ENCODE data around the gene PPP1R12C.
"Not testable (repeated sequence)": the region's sequence is repeated elsewhere in the genome, so short reads cannot be mapped to it uniquely, and the experiment has no call there.

The PPP1R12C gene

GRCh38 chr19:55071129-55071502 is 46.3 kb downstream of the PPP1R12C start:
- DNase-seq (ENCODE audit: low read depth, low spot score): no peak
- no peak overlapping the region for H3K4me3 ChIP-seq (ENCODE audit: insufficient read length, low read depth)
- no peak overlapping the region for H3K9ac ChIP-seq (ENCODE audit: insufficient read length, low read depth)
- H3K4me1 ChIP-seq (ENCODE audit: insufficient read depth, insufficient read length): peaks cover 3% of the 10 kb centered on the region
- H3K27me3 ChIP-seq (ENCODE audit: insufficient read depth, insufficient read length): peaks cover 79% of the 10 kb centered on the region
- H3K9me3 ChIP-seq (ENCODE audit: insufficient read depth, low read length): no peaks in the 10 kb centered on the region
- H3K36me3 ChIP-seq (ENCODE audit: insufficient read depth, insufficient read length, low read length): no peaks in the 10 kb centered on the region
- no peak for TF ChIP-seq YY1 (IDR thresholded peaks at IDR 0.05; ENCODE audit: insufficient read depth, insufficient read length)
- no peak for TF ChIP-seq ZNF274 (IDR thresholded peaks at IDR 0.05; ENCODE audit: low read depth, low read length)
- TF ChIP-seq SUZ12 (IDR thresholded peaks at IDR 0.05; ENCODE audit: extremely low read depth, insufficient read depth, insufficient read length): no peak

- Histone ChIP-seq H3K4me3 (ENCODE audit: insufficient read length, low read depth) (no peak overlapping the region), H3K4me1 (ENCODE audit: insufficient read depth, insufficient read length) (peaks cover 3% of the 10 kb centered on the region), H3K9ac (ENCODE audit: insufficient read length, low read depth) (no peak overlapping the region), H3K27me3 (ENCODE audit: insufficient read depth, insufficient read length) (peaks cover 85% of the 10 kb centered on the region), H3K9me3 (ENCODE audit: insufficient read depth, low read length) (no peaks in the 10 kb centered on the region), H3K36me3 (ENCODE audit: insufficient read depth, insufficient read length, low read length) (no peaks in the 10 kb centered on the region)
- DNase-seq (ENCODE audit: low read depth, low spot score): no peak
- TF ChIP-seq ZNF274 (IDR thresholded peaks at IDR 0.05; ENCODE audit: low read depth, low read length) (no peak), SUZ12 (IDR thresholded peaks at IDR 0.05; ENCODE audit: extremely low read depth, insufficient read depth, insufficient read length) (no peak), YY1 (IDR thresholded peaks at IDR 0.05; ENCODE audit: insufficient read depth, insufficient read length) (no peak)
These were observed 46.8 kb downstream of the PPP1R12C start for GRCh38 chr19:55070466-55071128.

DNA sequence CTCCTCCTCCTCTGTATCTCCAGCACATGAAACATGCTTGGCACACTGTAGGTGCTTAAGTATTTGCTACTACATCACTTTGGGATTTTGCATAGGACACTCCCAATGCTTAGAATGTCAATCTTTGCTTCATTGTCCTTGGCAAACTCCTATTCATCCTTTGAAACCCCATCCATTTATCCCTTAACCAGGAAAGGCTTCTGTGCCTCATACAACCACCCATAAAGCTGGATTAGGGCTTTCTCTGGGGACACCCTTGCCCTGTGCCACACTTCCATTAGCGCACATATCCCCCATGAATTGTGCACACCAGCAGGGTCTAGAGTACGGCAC is 47.6 kb downstream of the PPP1R12C start:
- no peaks in the 10 kb centered on the region for H3K9me3 ChIP-seq (ENCODE audit: insufficient read depth, low read length)
- no peaks in the 10 kb centered on the region for H3K36me3 ChIP-seq (ENCODE audit: insufficient read depth, insufficient read length, low read length)
- TF ChIP-seq SUZ12 (IDR thresholded peaks at IDR 0.05; ENCODE audit: extremely low read depth, insufficient read depth, insufficient read length) (no peak), ZNF274 (IDR thresholded peaks at IDR 0.05; ENCODE audit: low read depth, low read length) (no peak), YY1 (IDR thresholded peaks at IDR 0.05; ENCODE audit: insufficient read depth, insufficient read length) (no peak)
- DNase-seq (ENCODE audit: low read depth, low spot score): no peak
- H3K4me1 ChIP-seq (ENCODE audit: insufficient read depth, insufficient read length): peaks cover 3% of the 10 kb centered on the region
- peaks cover 86% of the 10 kb centered on the region for H3K27me3 ChIP-seq (ENCODE audit: insufficient read depth, insufficient read length)
- no peak overlapping the region for H3K4me3 ChIP-seq (ENCODE audit: insufficient read length, low read depth)
- peak overlapping the region; percentile 70 for H3K9ac ChIP-seq (ENCODE audit: insufficient read length, low read depth)

GRCh38 chr19:55068950-55069864 is 48.2 kb downstream of the PPP1R12C start:
- peaks cover 91% of the 10 kb centered on the region for H3K27me3 ChIP-seq (ENCODE audit: insufficient read depth, insufficient read length)
- peak overlapping the region; percentile 70 for H3K9ac ChIP-seq (ENCODE audit: insufficient read length, low read depth)
- peaks cover 3% of the 10 kb centered on the region for H3K4me1 ChIP-seq (ENCODE audit: insufficient read depth, insufficient read length)
- TF ChIP-seq SUZ12 (IDR thresholded peaks at IDR 0.05; ENCODE audit: extremely low read depth, insufficient read depth, insufficient read length) (no peak), YY1 (IDR thresholded peaks at IDR 0.05; ENCODE audit: insufficient read depth, insufficient read length) (no peak), ZNF274 (IDR thresholded peaks at IDR 0.05; ENCODE audit: low read depth, low read length) (no peak)
- no peaks in the 10 kb centered on the region for H3K9me3 ChIP-seq (ENCODE audit: insufficient read depth, low read length)
- H3K36me3 ChIP-seq (ENCODE audit: insufficient read depth, insufficient read length, low read length): no peaks in the 10 kb centered on the region
- H3K4me3 ChIP-seq (ENCODE audit: insufficient read length, low read depth): peak overlapping the region; percentile 36
- DNase-seq (ENCODE audit: low read depth, low spot score): no peak

GRCh38 chr19:55067869-55068268 is 49.6 kb downstream of the PPP1R12C start:
- no peak overlapping the region for H3K9ac ChIP-seq (ENCODE audit: insufficient read length, low read depth)
- no peak for DNase-seq (ENCODE audit: low read depth, low spot score)
- TF ChIP-seq YY1 (IDR thresholded peaks at IDR 0.05; ENCODE audit: insufficient read depth, insufficient read length): no peak
- no peak for TF ChIP-seq SUZ12 (IDR thresholded peaks at IDR 0.05; ENCODE audit: extremely low read depth, insufficient read depth, insufficient read length)
- TF ChIP-seq ZNF274 (IDR thresholded peaks at IDR 0.05; ENCODE audit: low read depth, low read length): no peak
- no peaks in the 10 kb centered on the region for H3K9me3 ChIP-seq (ENCODE audit: insufficient read depth, low read length)
- no peaks in the 10 kb centered on the region for H3K36me3 ChIP-seq (ENCODE audit: insufficient read depth, insufficient read length, low read length)
- peaks cover 86% of the 10 kb centered on the region for H3K27me3 ChIP-seq (ENCODE audit: insufficient read depth, insufficient read length)
- H3K4me1 ChIP-seq (ENCODE audit: insufficient read depth, insufficient read length): peaks cover 3% of the 10 kb centered on the region
- H3K4me3 ChIP-seq (ENCODE audit: insufficient read length, low read depth): no peak overlapping the region

- Histone ChIP-seq H3K4me1 (ENCODE audit: insufficient read depth, insufficient read length) (peaks cover 4% of the 10 kb centered on the region), H3K4me3 (ENCODE audit: insufficient read length, low read depth) (no peak overlapping the region), H3K9ac (ENCODE audit: insufficient read length, low read depth) (no peak overlapping the region), H3K27me3 (ENCODE audit: insufficient read depth, insufficient read length) (peaks cover 72% of the 10 kb centered on the region), H3K36me3 (ENCODE audit: insufficient read depth, insufficient read length, low read length) (no peaks in the 10 kb centered on the region), H3K9me3 (ENCODE audit: insufficient read depth, low read length) (no peaks in the 10 kb centered on the region)
- TF ChIP-seq ZNF274 (IDR thresholded peaks at IDR 0.05; ENCODE audit: low read depth, low read length) (no peak), SUZ12 (IDR thresholded peaks at IDR 0.05; ENCODE audit: extremely low read depth, insufficient read depth, insufficient read length) (no peak), YY1 (IDR thresholded peaks at IDR 0.05; ENCODE audit: insufficient read depth, insufficient read length) (no peak)
- no peak for DNase-seq (ENCODE audit: low read depth, low spot score)
These were observed 51.2 kb downstream of the PPP1R12C start for GRCh38 chr19:55066107-55066709.

DNA sequence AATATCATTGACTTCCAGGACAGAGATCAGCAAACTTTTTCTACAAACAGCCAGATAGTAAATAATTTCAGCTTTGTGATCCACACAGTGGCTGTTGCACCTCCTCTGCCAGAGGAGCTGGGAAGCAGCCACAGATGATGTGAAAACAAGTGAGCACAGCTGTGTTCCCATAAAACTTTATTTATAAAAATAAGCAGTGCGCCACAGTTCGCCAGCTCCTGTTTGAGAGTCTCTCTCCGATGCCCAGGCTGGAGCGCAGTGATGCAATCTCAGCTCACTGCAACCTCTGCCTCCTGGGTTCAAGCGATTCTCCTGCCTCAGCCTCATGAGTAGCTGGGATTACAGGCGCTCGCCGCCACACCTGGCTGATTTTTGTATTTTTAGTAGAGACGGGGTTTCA is 51.9 kb downstream of the PPP1R12C start:
- not testable (repeated sequence) for H3K9ac ChIP-seq (ENCODE audit: insufficient read length, low read depth); H3K9me3 ChIP-seq (ENCODE audit: insufficient read depth, low read length); H3K36me3 ChIP-seq (ENCODE audit: insufficient read depth, insufficient read length, low read length); H3K4me3 ChIP-seq (ENCODE audit: insufficient read length, low read depth); H3K4me1 ChIP-seq (ENCODE audit: insufficient read depth, insufficient read length); DNase-seq (ENCODE audit: low read depth, low spot score)
- peaks cover 65% of the 10 kb centered on the region for H3K27me3 ChIP-seq (ENCODE audit: insufficient read depth, insufficient read length)
